GM12875 (cell line): ENCODE measurements around the gene ARFRP1.

ENCODE experiments used
- H3K4me3 ChIP-seq: one replicate; pipeline ENCODE4 v1.5.1; 2011; ENCODE audit warnings: low read depth, low read length, control low read depth
- TF ChIP-seq, protein P1 (sequence below): IDR thresholded peaks from 2 replicates; pipeline ENCODE4 v1.5.1; 2011; ENCODE audit warnings: low read depth, mild to moderate bottlenecking, control low read depth, inconsistent platforms, low read length, moderate library complexity, borderline replicate concordance; ENCODE audit not compliant: insufficient read depth

The ARFRP1 gene

DNA sequence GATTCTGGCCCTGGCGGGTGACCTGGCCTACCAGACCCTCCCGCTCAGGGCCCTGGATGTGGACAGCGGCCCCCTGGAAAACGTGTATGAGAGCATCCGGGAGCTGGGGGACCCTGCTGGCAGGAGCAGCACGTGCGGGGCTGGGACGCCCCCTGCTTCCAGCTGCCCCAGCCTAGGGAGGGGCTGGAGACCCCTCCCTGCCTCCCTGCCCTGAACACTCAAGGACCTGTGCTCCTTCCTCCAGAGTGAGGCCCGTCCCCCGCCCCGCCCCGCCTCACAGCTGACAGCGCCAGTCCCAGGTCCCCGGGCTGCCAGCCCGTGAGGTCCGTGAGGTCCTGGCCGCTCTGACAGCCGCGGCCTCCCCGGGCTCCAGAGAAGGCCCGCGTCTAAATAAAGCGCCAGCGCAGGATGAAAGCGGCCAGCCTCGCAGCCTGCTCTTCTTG is 30.9 kb upstream of the ARFRP1 start:
- TF ChIP-seq, protein P1, sequence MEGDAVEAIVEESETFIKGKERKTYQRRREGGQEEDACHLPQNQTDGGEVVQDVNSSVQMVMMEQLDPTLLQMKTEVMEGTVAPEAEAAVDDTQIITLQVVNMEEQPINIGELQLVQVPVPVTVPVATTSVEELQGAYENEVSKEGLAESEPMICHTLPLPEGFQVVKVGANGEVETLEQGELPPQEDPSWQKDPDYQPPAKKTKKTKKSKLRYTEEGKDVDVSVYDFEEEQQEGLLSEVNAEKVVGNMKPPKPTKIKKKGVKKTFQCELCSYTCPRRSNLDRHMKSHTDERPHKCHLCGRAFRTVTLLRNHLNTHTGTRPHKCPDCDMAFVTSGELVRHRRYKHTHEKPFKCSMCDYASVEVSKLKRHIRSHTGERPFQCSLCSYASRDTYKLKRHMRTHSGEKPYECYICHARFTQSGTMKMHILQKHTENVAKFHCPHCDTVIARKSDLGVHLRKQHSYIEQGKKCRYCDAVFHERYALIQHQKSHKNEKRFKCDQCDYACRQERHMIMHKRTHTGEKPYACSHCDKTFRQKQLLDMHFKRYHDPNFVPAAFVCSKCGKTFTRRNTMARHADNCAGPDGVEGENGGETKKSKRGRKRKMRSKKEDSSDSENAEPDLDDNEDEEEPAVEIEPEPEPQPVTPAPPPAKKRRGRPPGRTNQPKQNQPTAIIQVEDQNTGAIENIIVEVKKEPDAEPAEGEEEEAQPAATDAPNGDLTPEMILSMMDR, result no peak
- no peak overlapping the region for H3K4me3 ChIP-seq

DNA sequence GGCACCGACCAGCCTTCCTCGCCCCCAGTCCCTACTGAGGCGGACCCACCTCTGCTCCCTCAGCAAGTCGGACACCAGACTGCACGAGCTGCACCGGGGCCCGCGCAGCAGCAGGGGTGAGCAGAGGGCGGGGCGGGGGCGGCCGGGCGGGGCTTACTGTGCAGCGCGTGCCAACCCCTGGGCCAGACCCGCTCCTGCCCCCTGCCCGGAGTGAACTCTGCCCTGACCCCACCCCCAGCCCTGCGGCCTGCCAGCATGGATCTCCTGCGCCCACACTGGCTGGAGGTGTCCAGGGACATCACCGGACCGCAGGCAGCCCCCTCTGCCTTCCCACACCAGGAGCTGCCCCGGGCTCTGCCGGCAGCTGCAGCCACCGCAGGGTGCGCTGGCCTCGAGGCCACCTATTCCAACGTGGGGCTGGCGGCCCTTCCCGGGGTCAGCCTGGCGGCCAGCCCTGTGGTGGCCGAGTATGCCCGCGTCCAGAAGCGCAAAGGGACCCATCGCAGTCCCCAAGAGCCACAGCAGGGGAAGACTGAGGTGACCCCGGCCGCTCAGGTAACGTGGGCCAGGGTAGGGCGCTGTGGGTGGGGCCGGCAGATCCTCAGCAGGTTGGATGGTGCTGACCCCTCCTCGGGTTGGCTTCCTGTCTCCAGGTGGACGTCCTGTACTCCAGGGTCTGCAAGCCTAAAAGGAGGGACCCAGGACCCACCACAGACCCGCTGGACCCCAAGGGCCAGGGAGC is 30.3 kb upstream of the ARFRP1 start:
- peak overlapping the region; percentile 61 for H3K4me3 ChIP-seq
- TF ChIP-seq, protein P1, result no peak

DNA sequence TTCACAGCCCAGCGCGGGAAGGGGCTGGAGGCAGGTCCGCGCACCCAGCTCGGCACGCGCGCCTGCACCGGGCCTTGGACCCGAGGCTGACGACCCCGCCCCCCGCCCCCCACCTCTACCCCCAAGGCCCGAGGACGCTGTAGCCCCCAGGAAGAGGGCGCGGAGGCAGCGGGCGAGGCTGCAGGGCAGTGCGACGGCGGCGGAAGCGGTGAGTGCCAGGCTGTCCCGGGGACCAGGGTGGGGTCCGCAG is 29.8 kb upstream of the ARFRP1 start:
- H3K4me3 ChIP-seq, result peak overlapping the region; percentile 61
- TF ChIP-seq, protein P1, result no peak

DNA sequence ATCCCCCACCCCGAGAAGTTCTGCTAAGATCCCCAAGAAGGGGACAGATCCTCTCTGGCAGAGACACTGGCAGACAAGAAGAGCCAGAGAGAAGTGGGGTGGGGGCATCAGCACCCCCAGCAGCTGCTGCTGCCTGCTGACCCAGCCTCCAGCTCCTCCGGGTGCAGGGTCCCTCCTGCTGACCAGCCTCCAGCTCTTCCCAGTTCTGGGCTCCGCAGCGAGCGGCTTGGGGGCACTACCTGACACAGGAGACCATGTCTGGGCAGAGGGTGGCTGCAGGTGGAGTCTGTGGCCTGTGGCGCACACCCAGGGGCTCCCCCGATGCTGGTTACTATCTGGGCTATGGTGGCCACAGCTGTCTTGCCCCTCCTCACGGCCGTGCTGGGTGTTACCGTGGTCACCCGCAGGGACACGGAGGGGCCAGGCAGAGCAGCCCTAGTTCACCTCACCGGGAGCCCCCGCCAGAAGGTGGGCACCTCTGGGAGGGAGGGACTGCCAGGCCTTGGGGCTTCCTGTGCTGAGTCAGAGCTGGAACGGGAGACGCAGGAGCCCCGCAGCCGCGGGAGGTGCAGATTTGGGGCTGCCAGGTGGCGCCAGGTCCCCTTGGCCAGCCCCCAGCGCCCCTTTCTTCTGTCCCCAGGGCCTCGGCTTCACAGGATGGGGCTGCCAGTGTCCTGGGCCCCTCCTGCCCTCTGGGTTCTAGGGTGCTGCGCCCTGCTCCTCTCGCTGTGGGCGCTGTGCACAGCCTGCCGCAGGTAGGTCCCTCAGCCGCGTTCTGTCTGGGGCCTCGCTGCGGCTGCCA is 29.3 kb upstream of the ARFRP1 start:
- peak overlapping the region; percentile 61 for H3K4me3 ChIP-seq
- TF ChIP-seq, protein P1, result no peak

DNA sequence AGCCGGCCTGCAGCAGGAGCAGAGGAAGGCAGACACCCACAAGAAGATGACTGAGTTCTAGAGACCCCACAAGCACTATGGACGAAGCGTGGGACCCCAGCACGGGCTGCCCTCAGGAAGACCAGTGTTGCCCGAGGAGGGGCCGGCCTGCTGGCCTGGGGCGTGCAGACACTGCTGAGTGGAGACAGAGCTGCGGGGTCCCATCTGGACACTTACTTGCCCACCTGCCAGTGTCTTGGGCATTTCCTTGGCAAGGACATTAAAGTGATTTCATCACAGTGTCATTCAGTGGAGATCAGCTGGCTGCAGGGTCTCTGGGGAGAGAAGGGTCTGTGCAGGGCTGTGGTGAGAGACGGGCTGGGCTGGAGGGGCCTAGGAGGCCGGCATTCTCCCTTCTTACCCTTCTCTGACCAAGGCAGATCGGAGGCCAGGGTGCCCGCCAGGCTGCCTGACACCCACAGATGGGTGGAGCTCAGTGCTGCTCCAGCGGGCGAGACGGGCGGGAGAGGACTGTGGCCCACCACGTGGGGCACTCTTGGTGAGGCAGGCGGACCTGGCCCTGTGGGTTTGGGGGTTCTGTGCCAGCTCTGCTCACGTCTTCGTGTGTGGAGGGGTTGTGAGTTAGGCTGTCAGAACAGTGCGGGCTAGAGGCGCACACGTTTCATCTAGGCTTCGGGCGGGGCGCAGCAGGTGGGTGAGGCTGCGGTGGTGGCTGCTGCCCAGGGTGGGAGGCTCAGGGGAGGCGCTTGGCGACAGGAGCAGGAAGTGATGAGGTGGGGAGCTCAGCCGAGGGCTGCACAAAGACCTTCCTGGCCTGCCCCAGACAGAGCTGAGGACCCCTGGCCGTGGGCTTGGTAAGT is 28.3 kb upstream of the ARFRP1 start, which contains the start of gene LIME1:
Gene LIME1, plus strand, starts transcription at position 806 of the 860 bp plus-strand sequence. CDS start 886 bp downstream, outside the sequence.
- TF ChIP-seq, protein P1, result no peak
- H3K4me3 ChIP-seq, result peak within 1 kb of the TSS; percentile 61

DNA sequence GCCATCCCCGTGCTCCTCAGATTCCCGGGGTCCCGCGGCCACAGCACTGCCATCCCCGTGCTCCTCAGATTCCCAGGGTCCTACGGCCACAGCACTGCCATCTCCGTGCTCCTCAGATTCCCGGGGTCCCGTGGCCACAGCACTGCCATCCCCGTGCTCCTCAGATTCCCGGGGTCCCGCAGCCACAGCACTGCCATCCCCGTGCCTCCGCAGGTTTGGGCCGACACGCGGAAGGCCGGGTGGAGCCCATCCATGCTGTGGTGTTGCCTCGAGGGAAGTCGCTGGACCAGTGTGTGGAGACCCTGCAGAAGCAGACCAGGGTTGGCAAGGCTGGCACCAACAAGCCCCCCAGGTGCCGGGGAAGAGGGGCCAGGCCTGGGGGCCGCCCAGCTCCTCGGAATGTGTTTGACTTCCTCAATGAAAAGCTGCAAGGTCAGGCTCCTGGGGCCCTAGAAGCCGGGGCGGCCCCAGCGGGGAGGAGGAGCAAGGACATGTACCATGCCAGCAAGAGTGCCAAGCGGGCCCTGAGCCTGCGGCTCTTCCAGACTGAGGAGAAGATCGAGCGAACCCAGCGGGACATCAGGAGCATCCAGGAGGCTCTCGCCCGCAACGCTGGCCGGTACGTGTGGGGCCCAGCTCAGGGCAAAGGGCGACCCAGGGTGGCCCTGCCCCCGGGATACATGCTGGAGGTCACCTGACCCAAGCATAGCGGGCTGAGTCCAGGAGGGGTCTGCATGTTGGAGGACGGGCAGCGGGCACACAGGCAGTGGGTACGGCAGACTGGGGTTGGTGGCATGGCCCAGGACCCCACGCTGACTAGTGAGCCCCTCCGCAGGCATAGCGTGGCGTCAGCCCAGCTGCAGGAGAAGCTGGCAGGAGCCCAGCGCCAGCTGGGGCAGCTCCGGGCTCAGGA is 27.4 kb upstream of the ARFRP1 start:
- TF ChIP-seq, protein P1, result no peak
- H3K4me3 ChIP-seq, result no peak overlapping the region
